ENCODE measurements around the gene CRIP2.

The CRIP2 gene

DNA sequence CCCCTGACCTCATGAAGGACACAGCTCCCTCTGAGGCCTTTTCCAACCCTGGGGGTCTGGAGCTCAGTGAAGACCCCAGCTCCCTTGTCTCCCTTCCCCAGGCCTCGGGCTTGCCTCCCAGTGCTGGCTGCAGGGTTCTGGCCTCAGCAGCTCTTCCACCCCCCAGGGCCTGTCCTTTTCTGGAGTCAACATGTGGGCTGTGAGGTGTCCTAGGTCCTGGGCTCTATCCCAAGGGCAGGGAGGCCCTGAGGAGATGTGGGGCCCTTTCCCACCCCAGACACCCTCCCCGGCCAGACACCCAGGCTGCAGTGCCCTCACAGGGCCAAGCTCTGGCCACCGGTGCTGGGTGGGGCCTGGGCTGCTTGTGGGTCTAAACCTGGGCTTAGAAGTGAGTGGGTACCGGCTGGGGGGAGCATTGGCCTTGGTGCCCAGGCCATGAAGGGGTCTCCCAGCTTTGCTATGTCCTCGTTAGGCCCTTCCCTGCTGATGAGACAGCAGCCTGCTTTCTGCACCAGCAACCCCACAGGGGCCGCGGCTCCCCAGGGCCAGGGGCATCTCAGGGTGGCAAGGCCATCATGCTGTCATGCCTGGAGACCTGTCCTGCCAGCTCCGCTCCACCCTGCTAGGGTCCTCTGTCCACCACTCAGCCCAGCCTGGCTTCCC is 2.7 kb upstream of the CRIP2 start:
- Histone ChIP-seq H2AFZ (ENCODE audit: low read length) (no peak overlapping the region), H3K9ac (ENCODE audit: low read depth, low read length, poor library complexity) (peak overlapping the region; percentile 60), H3K36me3 (replicated peaks in 1 of 2; ENCODE audit: control insufficient read depth in 2 of 2, insufficient read depth in 2 of 2, low read length in 2 of 2) (peaks cover 9 to 37% of the 10 kb centered on the region in 2 donors), H3K9me3 (replicated peaks in 1 of 2; ENCODE audit: control insufficient read depth in 2 of 2, insufficient read depth in 1 of 2, low read depth in 1 of 2, low read length in 2 of 2) (peaks cover 0 to 2% of the 10 kb centered on the region in 2 donors), H3K14ac (ENCODE audit: low read length) (peak overlapping the region; percentile 94), H2BK12ac (ENCODE audit: low read length) (peak overlapping the region; percentile 94), H2AK5ac (ENCODE audit: low read depth, low read length) (peak overlapping the region; percentile 5), H4K8ac (ENCODE audit: low read depth, low read length) (peak overlapping the region; percentile 43), H2BK5ac (ENCODE audit: low read length) (peak overlapping the region; percentile 66), H3K18ac (ENCODE audit: low read length) (peak overlapping the region; percentile 80), H3K4me1 (ENCODE audit: control insufficient read depth in 2 of 2, insufficient read depth in 1 of 2, low read depth in 1 of 2, low read length in 2 of 2) (peaks cover 27 to 46% of the 10 kb centered on the region in 2 donors), H2BK15ac (ENCODE audit: low read length) (peak overlapping the region; percentile 98), H3K27ac (replicated peaks; ENCODE audit: low read length) (no peak overlapping the region), H4K91ac (ENCODE audit: low read depth, low read length, poor library complexity) (peak overlapping the region; percentile 72), H3K4me2 (ENCODE audit: insufficient read depth, low read length, poor library complexity, severe bottlenecking) (no peak overlapping the region), H3K4me3 (ENCODE audit: low read length in 2 of 2) (no peak overlapping the region), H3K27me3 (ENCODE audit: control insufficient read depth in 3 of 3, insufficient read depth in 3 of 3, low read depth in 1 of 3, low read length in 3 of 3) (peaks cover 0 to 23% (median 16%) of the 10 kb centered on the region in 3 experiments), H2BK120ac (ENCODE audit: low read depth, low read length) (peak overlapping the region; percentile 72), H3K4ac (ENCODE audit: low read length) (no peak overlapping the region), H3K23ac (ENCODE audit: low read depth, low read length, poor library complexity) (peak overlapping the region; percentile 85), H3K79me1 (ENCODE audit: low read depth, low read length) (peaks cover 8% of the 10 kb centered on the region)
- WGBS, 2 donors (ENCODE audit: extremely low coverage in 2 of 2, insufficient read length in 2 of 2, insufficient replicate concordance in 1 of 2) = no CpG with 5 or more reads among the region's 8 CpGs
- no peak for DNase-seq (ENCODE audit: low spot score)

- Histone ChIP-seq H3K4me1 (ENCODE audit: control insufficient read depth in 2 of 2, insufficient read depth in 1 of 2, low read depth in 1 of 2, low read length in 2 of 2) (peaks cover 27 to 51% of the 10 kb centered on the region in 2 donors), H3K18ac (ENCODE audit: low read length) (peak overlapping the region; percentile 90), H2BK5ac (ENCODE audit: low read length) (peak overlapping the region; percentile 14), H3K23ac (ENCODE audit: low read depth, low read length, poor library complexity) (peak overlapping the region; percentile 85), H2AFZ (ENCODE audit: low read length) (no peak overlapping the region), H2BK15ac (ENCODE audit: low read length) (peak overlapping the region; percentile 98), H3K27me3 (ENCODE audit: control insufficient read depth in 3 of 3, insufficient read depth in 3 of 3, low read depth in 1 of 3, low read length in 3 of 3) (peaks cover 0 to 29% (median 16%) of the 10 kb centered on the region in 3 experiments), H4K8ac (ENCODE audit: low read depth, low read length) (no peak overlapping the region), H3K4me3 (ENCODE audit: low read length in 2 of 2) (peak overlapping the region in 1 of 2 donors; percentile 1), H2AK5ac (ENCODE audit: low read depth, low read length) (peak overlapping the region; percentile 5), H3K36me3 (replicated peaks in 1 of 2; ENCODE audit: control insufficient read depth in 2 of 2, insufficient read depth in 2 of 2, low read length in 2 of 2) (peaks cover 6 to 32% of the 10 kb centered on the region in 2 donors), H3K27ac (replicated peaks; ENCODE audit: low read length) (no peak overlapping the region), H4K91ac (ENCODE audit: low read depth, low read length, poor library complexity) (peak overlapping the region; percentile 72), H3K4me2 (ENCODE audit: insufficient read depth, low read length, poor library complexity, severe bottlenecking) (no peak overlapping the region), H3K79me1 (ENCODE audit: low read depth, low read length) (peaks cover 11% of the 10 kb centered on the region), H2BK12ac (ENCODE audit: low read length) (peak overlapping the region; percentile 94), H3K4ac (ENCODE audit: low read length) (no peak overlapping the region), H3K9ac (ENCODE audit: low read depth, low read length, poor library complexity) (peak overlapping the region; percentile 60), H3K14ac (ENCODE audit: low read length) (peak overlapping the region; percentile 21), H3K9me3 (replicated peaks in 1 of 2; ENCODE audit: control insufficient read depth in 2 of 2, insufficient read depth in 1 of 2, low read depth in 1 of 2, low read length in 2 of 2) (peaks cover 0 to 2% of the 10 kb centered on the region in 2 donors), H2BK120ac (ENCODE audit: low read depth, low read length) (peak overlapping the region; percentile 72)
- WGBS, 2 donors (ENCODE audit: extremely low coverage in 2 of 2, insufficient read length in 2 of 2, insufficient replicate concordance in 1 of 2) = no CpG with 5 or more reads among the region's 12 CpGs
- no peak for DNase-seq (ENCODE audit: low spot score)
Observed at GRCh38 chr14:105472486-105472991, 2.1 kb upstream of the CRIP2 start.

- H3K4ac ChIP-seq (ENCODE audit: low read length) = no peak overlapping the region
- no peak overlapping the region for H4K8ac ChIP-seq (ENCODE audit: low read depth, low read length)
- H3K27ac ChIP-seq (replicated peaks; ENCODE audit: low read length) = peak overlapping the region; percentile 78
- H3K27me3 ChIP-seq (ENCODE audit: control insufficient read depth in 3 of 3, insufficient read depth in 3 of 3, low read depth in 1 of 3, low read length in 3 of 3) = peaks cover 0 to 35% (median 16%) of the 10 kb centered on the region in 3 experiments
- peak overlapping the region; percentile 98 for H2BK15ac ChIP-seq (ENCODE audit: low read length)
- peak overlapping the region; percentile 16 for H2BK12ac ChIP-seq (ENCODE audit: low read length)
- H2AK5ac ChIP-seq (ENCODE audit: low read depth, low read length) = peak overlapping the region; percentile 5
- peak overlapping the region; percentile 14 for H2BK5ac ChIP-seq (ENCODE audit: low read length)
- H3K9ac ChIP-seq (ENCODE audit: low read depth, low read length, poor library complexity) = peak overlapping the region; percentile 74
- H3K9me3 ChIP-seq (replicated peaks in 1 of 2; ENCODE audit: control insufficient read depth in 2 of 2, insufficient read depth in 1 of 2, low read depth in 1 of 2, low read length in 2 of 2) = peaks cover 0 to 2% of the 10 kb centered on the region in 2 donors
- H3K79me1 ChIP-seq (ENCODE audit: low read depth, low read length) = peaks cover 11% of the 10 kb centered on the region
- H2BK120ac ChIP-seq (ENCODE audit: low read depth, low read length) = peak overlapping the region; percentile 47
- peak overlapping the region in 1 of 2 donors; percentile 91 for H3K4me3 ChIP-seq (ENCODE audit: low read length in 2 of 2)
- H3K4me1 ChIP-seq (ENCODE audit: control insufficient read depth in 2 of 2, insufficient read depth in 1 of 2, low read depth in 1 of 2, low read length in 2 of 2) = peaks cover 27 to 51% of the 10 kb centered on the region in 2 donors
- peak overlapping the region; percentile 21 for H3K14ac ChIP-seq (ENCODE audit: low read length)
- H3K4me2 ChIP-seq (ENCODE audit: insufficient read depth, low read length, poor library complexity, severe bottlenecking) = peak overlapping the region; percentile 80
- H3K36me3 ChIP-seq (replicated peaks in 1 of 2; ENCODE audit: control insufficient read depth in 2 of 2, insufficient read depth in 2 of 2, low read length in 2 of 2) = peaks cover 4 to 25% of the 10 kb centered on the region in 2 donors
- H3K23ac ChIP-seq (ENCODE audit: low read depth, low read length, poor library complexity) = peak overlapping the region; percentile 91
- peak overlapping the region; percentile 90 for H3K18ac ChIP-seq (ENCODE audit: low read length)
- no peak for DNase-seq (ENCODE audit: low spot score)
- H2AFZ ChIP-seq (ENCODE audit: low read length) = peak overlapping the region; percentile 95
- no peak overlapping the region for H4K91ac ChIP-seq (ENCODE audit: low read depth, low read length, poor library complexity)
- no CpG with 5 or more reads among the region's 7 CpGs for WGBS, 2 donors (ENCODE audit: extremely low coverage in 2 of 2, insufficient read length in 2 of 2, insufficient replicate concordance in 1 of 2)
Observed at GRCh38 chr14:105473033-105473676, 1.5 kb upstream of the CRIP2 start.
